Rectal smooth muscle tissue (tissue), 1 donor: Measurements from ENCODE around the gene CHST8.

ENCODE experiments used
- H3K27ac ChIP-seq: one replicate; pipeline ENCODE4 v1.7.0; 2013; ENCODE audit warnings: low read depth, low read length, inconsistent platforms
- H3K27me3 ChIP-seq: one replicate; pipeline ENCODE4 v1.7.0; 2013; ENCODE audit warnings: low read length; ENCODE audit not compliant: control insufficient read depth, insufficient read depth
- H3K36me3 ChIP-seq: one replicate; pipeline ENCODE4 v1.7.0; 2013; ENCODE audit warnings: low read length; ENCODE audit not compliant: control insufficient read depth, insufficient read depth
- H3K4me1 ChIP-seq: one replicate; pipeline ENCODE4 v1.7.0; 2013; ENCODE audit warnings: low read length; ENCODE audit not compliant: control insufficient read depth, insufficient read depth
- H3K4me3 ChIP-seq: one replicate; pipeline ENCODE4 v1.7.0; 2013; ENCODE audit warnings: low read length
- H3K9ac ChIP-seq: one replicate; pipeline ENCODE4 v1.7.0; 2013; ENCODE audit warnings: low read length

Gene CHST8

GRCh38 chr19:33798681-33799111, 176.9 kb downstream of the CHST8 start:
- Histone ChIP-seq H3K27ac (peak overlapping the region; percentile 81), H3K27me3 (no peaks in the 10 kb centered on the region), H3K36me3 (no peaks in the 10 kb centered on the region), H3K4me3 (peak overlapping the region; percentile 52), H3K4me1 (peaks cover 17% of the 10 kb centered on the region), H3K9ac (peak overlapping the region; percentile 3)

GRCh38 chr19:33799476-33799875, 177.7 kb downstream of the CHST8 start:
- Histone ChIP-seq H3K4me1 (peaks cover 17% of the 10 kb centered on the region), H3K9ac (no peak overlapping the region), H3K36me3 (no peaks in the 10 kb centered on the region), H3K27me3 (no peaks in the 10 kb centered on the region), H3K4me3 (peak overlapping the region; percentile 52), H3K27ac (peak overlapping the region; percentile 81)

GRCh38 chr19:33800012-33800680, 178.4 kb downstream of the CHST8 start:
- Histone ChIP-seq H3K4me1 (peaks cover 17% of the 10 kb centered on the region), H3K36me3 (no peaks in the 10 kb centered on the region), H3K4me3 (peak overlapping the region; percentile 12), H3K9ac (no peak overlapping the region), H3K27ac (peak overlapping the region; percentile 81), H3K27me3 (no peaks in the 10 kb centered on the region)

- Histone ChIP-seq H3K9ac (no peak overlapping the region), H3K4me3 (no peak overlapping the region), H3K27me3 (no peaks in the 10 kb centered on the region), H3K36me3 (no peaks in the 10 kb centered on the region), H3K27ac (no peak overlapping the region), H3K4me1 (peaks cover 26% of the 10 kb centered on the region)
Measured at GRCh38 chr19:33801411-33801810, 179.7 kb downstream of the CHST8 start.

- peaks cover 26% of the 10 kb centered on the region for H3K4me1 ChIP-seq
- no peak overlapping the region for H3K4me3 ChIP-seq
- H3K27ac ChIP-seq = no peak overlapping the region
- no peaks in the 10 kb centered on the region for H3K27me3 ChIP-seq
- H3K9ac ChIP-seq = no peak overlapping the region
- no peaks in the 10 kb centered on the region for H3K36me3 ChIP-seq
Measured at GRCh38 chr19:33802001-33802400, 180.2 kb downstream of the CHST8 start.

- peaks cover 26% of the 10 kb centered on the region for H3K4me1 ChIP-seq
- H3K27ac ChIP-seq = no peak overlapping the region
- no peak overlapping the region for H3K9ac ChIP-seq
- no peaks in the 10 kb centered on the region for H3K36me3 ChIP-seq
- no peaks in the 10 kb centered on the region for H3K27me3 ChIP-seq
- H3K4me3 ChIP-seq = no peak overlapping the region
Measured at GRCh38 chr19:33802801-33803200, 181.0 kb downstream of the CHST8 start.

GRCh38 chr19:33803383-33803782, 181.6 kb downstream of the CHST8 start:
- H3K4me3 ChIP-seq = no peak overlapping the region
- H3K9ac ChIP-seq = no peak overlapping the region
- no peaks in the 10 kb centered on the region for H3K27me3 ChIP-seq
- no peaks in the 10 kb centered on the region for H3K36me3 ChIP-seq
- H3K4me1 ChIP-seq = peaks cover 26% of the 10 kb centered on the region
- H3K27ac ChIP-seq = peak overlapping the region; percentile 79

GRCh38 chr19:33804021-33804799, 182.5 kb downstream of the CHST8 start:
- Histone ChIP-seq H3K36me3 (no peaks in the 10 kb centered on the region), H3K9ac (no peak overlapping the region)

GRCh38 chr19:33805313-33805712, 183.6 kb downstream of the CHST8 start:
- Histone ChIP-seq H3K4me3 (no peak overlapping the region), H3K4me1 (peaks cover 17% of the 10 kb centered on the region), H3K9ac (no peak overlapping the region), H3K36me3 (no peaks in the 10 kb centered on the region), H3K27ac (no peak overlapping the region), H3K27me3 (no peaks in the 10 kb centered on the region)

More at GRCh38 chr19:33804021-33804799, 182.5 kb downstream of the CHST8 start:
- Histone ChIP-seq H3K27me3 (no peaks in the 10 kb centered on the region), H3K27ac (peak overlapping the region; percentile 79), H3K4me1 (peaks cover 26% of the 10 kb centered on the region), H3K4me3 (peak overlapping the region; percentile 42)

- Histone ChIP-seq H3K36me3 (peaks cover 2% of the 10 kb centered on the region), H3K27me3 (no peaks in the 10 kb centered on the region), H3K4me1 (peaks cover 17% of the 10 kb centered on the region), H3K27ac (no peak overlapping the region), H3K4me3 (no peak overlapping the region), H3K9ac (no peak overlapping the region)
Measured at GRCh38 chr19:33805840-33806433, 184.2 kb downstream of the CHST8 start.

GRCh38 chr19:33806434-33806881, 184.7 kb downstream of the CHST8 start:
- Histone ChIP-seq H3K4me1 (peaks cover 16% of the 10 kb centered on the region), H3K4me3 (no peak overlapping the region), H3K27me3 (no peaks in the 10 kb centered on the region), H3K36me3 (peaks cover 4% of the 10 kb centered on the region), H3K9ac (no peak overlapping the region), H3K27ac (no peak overlapping the region)

- H3K4me1 ChIP-seq = peaks cover 15% of the 10 kb centered on the region
- H3K27me3 ChIP-seq = no peaks in the 10 kb centered on the region
- H3K4me3 ChIP-seq = no peak overlapping the region
- H3K9ac ChIP-seq = no peak overlapping the region
- no peak overlapping the region for H3K27ac ChIP-seq
- peaks cover 4% of the 10 kb centered on the region for H3K36me3 ChIP-seq
Measured at GRCh38 chr19:33808399-33808798, 186.6 kb downstream of the CHST8 start.
